ENCODE data around the gene CFAP74.

The CFAP74 gene

GRCh38 chr1:2031546-2032540 is 28.3 kb upstream of the CFAP74 start:
- TF ChIP-seq ZIC2 (tag by site-specific recombination; IDR thresholded peaks at IDR 0.05): peak; percentile 55
- TF ChIP-seq ZNF157 (tag by site-specific recombination; IDR thresholded peaks at IDR 0.05): no peak
- TF ChIP-seq ZNF449 (tag by site-specific recombination; IDR thresholded peaks at IDR 0.05): no peak
- peak; percentile 24; the same call in 1 of the 2 replicates for TF ChIP-seq SP2 (tag by site-specific recombination; IDR thresholded peaks at IDR 0.05)
- TF ChIP-seq ZNF302 (tag by site-specific recombination; IDR thresholded peaks at IDR 0.05; ENCODE audit: low read depth): no peak
- no peak for TF ChIP-seq SCRT2 (tag by site-specific recombination; IDR thresholded peaks at IDR 0.05)
- Histone ChIP-seq H3K4me1 (ENCODE audit: control insufficient read depth, insufficient read depth, low read length) (no peaks in the 10 kb centered on the region), H3K9me3 (ENCODE audit: control insufficient read depth, insufficient read depth, low read depth, low read length) (no peaks in the 10 kb centered on the region), H3K36me3 (ENCODE audit: control insufficient read depth in 2 of 2, insufficient read depth in 1 of 2, low read length in 2 of 2) (no peaks in the 10 kb centered on the region), H3K27ac (ENCODE audit: extremely low read depth, low read depth, low read length) (no peak overlapping the region), H3K4me3 (ENCODE audit: low read depth, low read length) (no peak overlapping the region)
- ChIA-PET POLR2A (no interaction called here), CTCF (interaction anchor here (4.1 kb wide), 1 partner anchor 14 kb away, joined by 35 read pairs; no protein-coding TSS in a partner anchor)

GRCh38 chr1:2030076-2030871 is 26.7 kb upstream of the CFAP74 start:
- Histone ChIP-seq H3K4me3 (ENCODE audit: low read depth, low read length) (no peak overlapping the region), H3K36me3 (ENCODE audit: control insufficient read depth in 2 of 2, insufficient read depth in 1 of 2, low read length in 2 of 2) (no peaks in the 10 kb centered on the region), H3K4me1 (ENCODE audit: control insufficient read depth, insufficient read depth, low read length) (no peaks in the 10 kb centered on the region), H3K27ac (ENCODE audit: extremely low read depth, low read depth, low read length) (no peak overlapping the region), H3K9me3 (ENCODE audit: control insufficient read depth, insufficient read depth, low read depth, low read length) (no peaks in the 10 kb centered on the region)
- ChIA-PET POLR2A (no interaction called here), CTCF (interaction anchor here (4.1 kb wide), 1 partner anchor 15 kb away, joined by 35 read pairs; no protein-coding TSS in a partner anchor)
- no peak for TF ChIP-seq ZNF426 (tag by site-specific recombination; IDR thresholded peaks at IDR 0.05)
- TF ChIP-seq ZFHX2 (tag by site-specific recombination; conservative IDR thresholded peaks at IDR 0.05): peak; percentile 23; the same call in 1 of the 2 replicates

- Histone ChIP-seq H3K27ac (ENCODE audit: extremely low read depth, low read depth, low read length) (no peak overlapping the region), H3K4me3 (ENCODE audit: low read depth, low read length) (no peak overlapping the region), H3K9me3 (ENCODE audit: control insufficient read depth, insufficient read depth, low read depth, low read length) (no peaks in the 10 kb centered on the region), H3K36me3 (ENCODE audit: control insufficient read depth in 2 of 2, insufficient read depth in 1 of 2, low read length in 2 of 2) (no peaks in the 10 kb centered on the region), H3K4me1 (ENCODE audit: control insufficient read depth, insufficient read depth, low read length) (no peaks in the 10 kb centered on the region)
- TF ChIP-seq ATF2 (tag by site-specific recombination; IDR thresholded peaks at IDR 0.05; ENCODE audit: low read depth): no peak
- peak; percentile 84 for TF ChIP-seq BCL11B (tag by site-specific recombination; IDR thresholded peaks at IDR 0.05; ENCODE audit: low read depth)
- peak; percentile 63; the same call in 1 of the 2 replicates for TF ChIP-seq BCL11A (tag by site-specific recombination; IDR thresholded peaks at IDR 0.05; ENCODE audit: low read depth)
- ChIA-PET CTCF (interaction anchor here (4.1 kb wide), 1 partner anchor 16 kb away, joined by 35 read pairs; no protein-coding TSS in a partner anchor), POLR2A (interaction anchor here (0.6 kb wide), 1 partner anchor 11 kb away, joined by 4 read pairs; the partner anchor contains the start of gene GABRD)
Observed at GRCh38 chr1:2029561-2029960, 26.0 kb upstream of the CFAP74 start.
